Stimulated activated naive CD4-positive, alpha-beta T cell treated with Interleukin-2 at 50 U/mL for 16 hours (primary cell): ENCODE data around the gene CMYA5.
"Not testable (repeated sequence)": the region's sequence is repeated elsewhere in the genome, so short reads cannot be mapped to it uniquely, and the experiment has no call there.

ENCODE experiments used
- DNase-seq: peaks from one replicate; lab custom pipeline; 2025; lab: John Stamatoyannopoulos, UW

Gene CMYA5

DNA sequence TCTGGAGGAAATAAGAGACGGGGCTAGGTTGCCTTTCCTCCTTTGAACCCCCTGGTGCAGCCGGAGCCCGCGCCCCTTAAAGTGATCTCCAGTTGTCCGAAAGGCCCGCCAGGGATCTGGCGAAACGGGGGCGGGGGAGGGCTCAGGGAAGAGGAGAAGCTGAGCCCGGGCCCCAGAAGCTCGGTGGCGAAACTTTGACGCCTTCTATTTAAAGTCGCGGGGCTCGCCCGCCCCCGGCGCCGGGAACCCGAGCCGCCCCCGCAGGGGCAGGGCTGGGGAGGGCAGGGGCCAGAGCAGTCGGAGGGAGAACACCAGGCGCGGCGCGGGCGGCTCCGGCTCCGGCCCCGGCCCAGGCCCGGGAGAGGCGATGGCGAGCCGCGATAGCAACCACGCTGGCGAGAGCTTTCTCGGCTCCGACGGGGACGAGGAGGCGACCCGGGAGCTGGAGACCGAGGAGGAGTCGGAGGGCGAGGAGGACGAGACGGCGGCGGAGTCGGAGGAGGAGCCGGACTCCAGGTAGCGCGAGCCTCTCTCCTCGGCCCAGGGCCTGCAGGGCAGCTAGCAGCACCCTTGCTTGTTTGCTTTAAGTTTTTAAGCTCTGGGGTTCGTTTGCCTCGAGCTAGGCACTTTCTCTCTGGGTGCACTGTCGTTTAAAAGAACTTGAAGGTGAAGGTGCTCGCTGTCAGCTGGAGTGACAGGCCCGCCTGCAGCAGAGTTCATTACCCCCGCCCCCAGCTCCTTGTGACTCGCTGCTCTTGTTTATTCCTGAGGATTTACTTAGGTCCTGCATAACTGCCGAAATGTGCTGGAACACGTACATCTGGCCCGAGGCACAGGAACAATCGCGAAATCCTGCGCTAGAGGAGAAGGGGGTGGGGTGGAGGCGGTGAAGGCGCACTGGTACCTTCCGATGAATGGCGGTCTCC is at the start of gene CMYA5:
Gene CMYA5, plus strand, starts transcription at position 296 of the 926 bp plus-strand sequence. Its CDS starts 72 bp downstream, at position 368.
- no peak for DNase-seq

DNA sequence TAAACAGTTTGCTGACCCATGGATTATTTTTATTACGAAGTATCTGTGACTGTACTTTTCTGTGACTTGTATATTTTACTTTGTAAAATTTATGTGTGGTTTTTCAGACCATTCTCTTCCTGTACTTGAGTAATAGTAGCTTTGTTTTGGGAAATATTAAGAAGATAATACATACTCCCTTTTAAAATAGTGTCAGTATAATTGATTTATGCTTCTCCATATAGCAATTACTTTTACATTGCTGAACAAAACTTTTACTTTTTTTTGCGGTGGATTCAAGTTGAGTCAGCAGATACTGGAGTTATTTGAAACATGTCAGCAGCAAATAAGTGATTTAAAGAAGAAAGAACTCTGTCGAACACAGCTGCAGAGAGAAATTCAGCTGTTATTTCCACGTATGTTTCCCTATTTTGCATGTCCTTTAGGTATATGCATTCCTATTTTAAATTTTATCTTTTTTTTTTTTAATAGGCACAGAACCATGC is 49.0 kb upstream of the CMYA5 start:
- DNase-seq, result no peak

DNA sequence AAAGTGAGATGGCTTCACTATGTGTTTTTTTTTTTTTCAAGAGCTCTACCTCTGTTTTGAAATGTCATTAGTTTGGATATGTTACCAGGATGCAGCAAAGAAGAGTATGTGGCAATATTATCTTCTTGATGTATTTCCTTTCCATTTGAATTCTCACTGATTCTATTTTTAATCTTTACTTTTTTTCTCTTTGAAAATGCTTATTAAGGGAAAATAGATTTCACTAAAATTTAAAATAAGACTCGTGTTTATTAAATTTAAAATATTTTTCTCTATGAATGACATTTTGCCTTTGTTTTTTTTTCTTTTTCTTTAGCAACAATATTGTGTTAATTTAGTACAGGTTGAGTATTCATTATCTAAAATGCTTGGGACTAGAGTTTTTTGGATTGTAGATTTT is 48.2 kb upstream of the CMYA5 start:
- DNase-seq, result no peak

DNA sequence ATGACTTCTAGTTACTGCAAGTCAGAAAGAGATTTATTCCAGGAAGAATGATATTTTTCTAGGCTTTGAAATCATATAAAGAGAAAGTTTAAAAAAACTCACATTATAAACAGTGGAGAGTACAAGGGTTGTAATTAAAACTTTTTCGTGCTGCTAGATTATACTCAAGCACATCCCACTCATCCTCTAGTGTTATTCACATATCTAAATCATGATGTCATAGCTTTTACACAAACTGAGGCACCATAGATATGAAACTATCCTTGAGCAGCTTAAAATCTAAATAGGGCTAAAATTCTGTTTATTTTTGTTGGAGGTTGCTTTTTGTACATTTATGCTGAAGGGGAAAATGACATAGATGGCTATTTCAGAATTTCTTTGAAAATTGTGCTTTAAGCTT is 47.4 kb upstream of the CMYA5 start:
- DNase-seq, result no peak

DNA sequence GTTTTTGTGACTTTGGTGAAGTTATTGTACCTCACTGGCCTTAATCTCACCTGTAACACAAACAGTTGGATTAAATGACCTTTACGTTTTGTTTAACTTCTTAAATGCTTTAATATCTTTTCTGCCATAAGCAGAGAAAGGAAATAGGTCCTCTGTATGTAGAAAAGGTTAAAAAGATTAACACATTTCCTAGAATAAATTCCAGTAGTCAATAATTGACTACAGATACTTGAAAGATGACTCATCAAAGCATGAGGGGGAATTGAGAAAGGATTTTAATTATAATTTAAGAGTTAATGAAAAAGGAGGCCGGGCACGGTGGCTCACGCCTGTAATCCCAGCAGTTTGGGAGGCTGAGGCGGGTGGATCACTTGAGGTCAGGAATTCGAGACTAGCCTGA is 35.8 kb upstream of the CMYA5 start:
- no peak for DNase-seq

- no peak for DNase-seq
These were observed 26.4 kb upstream of the CMYA5 start for GRCh38 chr5:79663212-79663611.

- DNase-seq, result no peak
These were observed 22.9 kb upstream of the CMYA5 start for GRCh38 chr5:79666758-79667157.

DNA sequence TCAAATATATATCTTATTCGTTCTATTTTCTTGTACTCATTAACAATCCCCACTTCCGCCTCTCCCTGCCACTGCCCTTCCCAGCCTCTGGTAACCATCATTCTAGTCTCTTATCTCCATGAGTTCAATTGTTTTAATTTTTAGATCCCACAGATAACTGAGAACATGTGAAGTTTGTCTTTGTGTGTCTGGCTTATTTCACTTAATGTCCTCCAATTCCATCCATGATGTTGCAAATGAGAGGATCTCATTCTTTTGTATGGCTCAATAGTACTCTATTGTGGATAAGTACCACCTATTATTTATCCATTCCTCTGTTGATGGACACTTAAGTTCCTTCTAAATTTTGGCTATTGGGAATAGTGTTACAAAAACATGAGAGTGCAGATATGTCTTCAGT is 17.2 kb upstream of the CMYA5 start:
- no peak for DNase-seq

GRCh38 chr5:79676354-79676753 is 13.3 kb upstream of the CMYA5 start:
- DNase-seq, result not testable (repeated sequence)

GRCh38 chr5:79682102-79682501 is 7.5 kb upstream of the CMYA5 start:
- DNase-seq, result not testable (repeated sequence)

- no peak for DNase-seq
These were observed 4.9 kb upstream of the CMYA5 start for GRCh38 chr5:79684782-79685181.

GRCh38 chr5:79685627-79686026 is 4.0 kb upstream of the CMYA5 start:
- no peak for DNase-seq

DNA sequence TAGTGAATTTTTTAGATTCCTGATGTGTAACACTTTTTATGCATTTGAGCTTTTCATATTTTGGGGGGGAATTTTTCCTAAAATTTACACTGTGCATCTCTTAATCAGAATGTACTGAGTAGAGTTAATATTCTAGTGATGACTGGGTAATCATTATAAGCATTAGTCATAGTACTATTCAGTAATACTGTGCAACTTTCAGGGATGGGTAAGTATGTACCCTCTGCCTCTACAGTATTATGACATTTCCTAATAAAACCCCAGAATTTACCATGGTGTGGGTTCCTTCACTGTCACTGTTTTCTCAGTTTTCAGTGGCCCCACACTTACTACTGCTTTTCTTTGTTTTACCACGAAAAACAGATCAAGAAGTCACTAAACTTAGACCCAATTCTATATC is 2.8 kb upstream of the CMYA5 start:
- DNase-seq, result no peak

DNA sequence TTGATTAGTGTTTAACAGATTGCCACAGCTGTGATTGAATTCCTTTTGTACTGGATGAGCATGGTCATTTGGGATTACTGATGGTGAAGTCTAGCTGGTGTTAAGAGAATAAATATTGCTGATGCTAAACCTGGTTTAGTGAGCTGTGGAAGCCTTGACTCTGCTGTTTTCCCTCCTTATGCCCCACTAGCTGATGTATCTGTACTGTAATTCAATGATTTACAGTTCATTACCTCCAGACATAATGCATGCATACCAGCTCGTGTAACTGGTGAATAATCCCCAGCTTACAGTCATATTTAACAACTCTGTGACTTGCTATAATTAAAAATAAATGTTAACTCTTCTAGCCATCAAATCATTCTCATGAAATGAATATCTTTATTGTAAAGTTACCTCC is 1.7 kb upstream of the CMYA5 start:
- no peak for DNase-seq

- DNase-seq, result no peak
These were observed 1.4 kb downstream of the CMYA5 start for GRCh38 chr5:79691007-79691406.

GRCh38 chr5:79692596-79692995 is 3.0 kb downstream of the CMYA5 start:
- no peak for DNase-seq

DNA sequence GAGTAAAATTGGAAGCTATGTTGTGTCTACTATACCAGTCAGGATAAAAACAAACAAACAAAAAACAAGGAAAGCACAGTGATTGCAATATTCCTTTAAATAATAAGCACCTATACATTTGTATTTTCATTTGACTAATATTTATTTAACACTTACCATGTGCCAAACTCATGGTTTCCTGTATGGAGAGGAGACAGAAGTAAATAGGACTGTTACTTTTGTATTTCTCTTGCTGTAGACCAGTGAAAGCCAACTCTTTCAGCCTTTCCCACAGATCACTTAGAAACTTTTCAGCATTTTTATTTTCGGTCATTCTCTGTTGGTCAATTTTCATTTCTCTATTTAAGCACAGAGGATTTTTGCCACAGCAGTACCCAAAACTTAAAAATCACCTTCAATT is 4.5 kb downstream of the CMYA5 start:
- DNase-seq, result no peak

- DNase-seq, result no peak
These were observed 5.0 kb downstream of the CMYA5 start for GRCh38 chr5:79694652-79695051.

DNA sequence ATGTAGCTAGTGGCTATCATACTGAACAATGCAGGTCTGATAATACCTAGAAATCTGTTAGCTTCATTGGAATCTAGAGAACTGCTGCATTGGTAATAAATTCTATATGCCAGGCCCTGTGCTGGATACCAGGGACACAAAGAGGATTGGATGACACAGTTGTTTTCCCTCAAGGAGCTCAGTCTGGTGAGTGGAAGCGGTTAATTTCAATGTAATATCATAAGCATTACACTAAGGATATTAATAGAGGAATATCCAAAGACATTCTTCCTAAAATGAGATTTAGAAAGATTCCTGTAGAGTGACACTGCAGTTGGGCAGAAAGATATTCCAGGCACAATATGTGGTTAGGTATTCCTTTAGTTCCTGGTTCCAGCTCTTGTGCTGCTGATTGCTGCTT is 5.9 kb downstream of the CMYA5 start:
- no peak for DNase-seq

DNA sequence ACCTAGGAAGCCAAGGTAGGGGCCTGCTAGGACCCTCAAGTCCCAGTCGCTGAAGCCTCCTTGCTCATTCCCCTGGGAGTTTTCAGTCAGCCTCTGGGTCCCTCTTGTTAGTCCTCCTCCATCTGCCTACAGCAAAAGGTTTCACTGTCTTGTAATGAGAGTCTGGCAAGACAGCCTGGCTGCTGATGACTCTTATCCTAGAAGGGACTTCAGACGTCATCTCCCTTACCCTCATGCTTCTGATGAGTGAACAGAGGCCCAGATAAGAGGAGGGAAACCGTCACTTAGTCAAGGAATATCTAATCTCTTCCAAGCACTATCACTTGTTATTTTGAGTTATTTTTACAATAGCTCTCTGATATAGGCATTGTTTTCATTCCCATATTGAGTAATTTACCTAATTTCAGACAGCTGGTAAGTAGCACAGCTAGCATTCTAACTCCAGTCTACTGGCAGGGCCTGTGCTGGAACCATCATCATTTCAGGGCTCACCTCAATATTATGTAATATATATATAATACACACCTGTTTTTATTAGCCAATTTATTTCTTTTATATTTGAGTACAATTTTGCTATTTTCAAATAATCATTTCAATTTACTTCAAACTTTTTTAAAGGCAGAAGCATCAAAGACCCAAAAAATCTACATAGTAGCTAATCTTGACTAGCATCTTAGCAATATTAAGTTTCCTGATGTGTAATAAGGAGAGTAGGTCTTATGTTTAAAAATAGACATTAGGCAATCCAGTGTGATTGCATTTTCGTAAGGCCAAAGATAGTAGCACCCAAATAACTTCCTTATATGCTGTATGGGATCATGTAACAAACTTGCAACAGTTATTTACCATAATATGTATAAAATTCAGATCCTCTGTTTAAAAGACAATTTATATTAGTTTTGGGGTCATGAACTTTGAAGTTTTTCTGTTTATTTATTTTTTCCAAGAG is 7.9 kb downstream of the CMYA5 start:
- no peak for DNase-seq

DNA sequence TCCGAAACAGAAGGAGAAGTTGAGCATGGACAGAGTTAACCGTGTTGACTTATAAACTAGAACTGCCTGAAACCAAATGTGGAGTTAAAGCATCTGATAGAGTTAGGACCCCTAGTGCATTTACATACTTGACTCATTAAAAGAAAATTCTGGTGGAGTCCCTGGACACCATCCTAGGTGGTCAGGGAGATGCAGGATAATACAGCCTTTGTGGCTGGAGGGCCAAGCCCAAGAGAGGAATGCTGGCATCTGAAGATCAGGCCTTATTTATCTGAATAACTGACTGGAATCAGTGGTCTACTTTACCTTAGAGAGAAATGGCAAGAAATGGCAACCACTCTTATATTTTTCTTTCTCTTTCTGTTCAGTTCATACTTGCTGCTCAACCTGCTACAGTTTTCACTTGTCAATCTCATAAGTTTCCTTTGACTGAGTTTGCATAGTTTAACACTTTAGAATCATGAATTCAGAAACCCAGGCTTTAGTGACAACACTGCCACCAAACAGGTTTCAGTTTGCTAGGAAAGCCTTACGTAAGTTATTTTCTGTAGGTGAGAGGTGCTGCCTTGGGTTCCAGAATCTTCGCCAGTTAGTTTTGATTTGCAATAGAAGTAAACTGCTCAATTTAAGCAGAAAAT is 10.2 kb downstream of the CMYA5 start:
- DNase-seq, result no peak
